Pancreas (tissue), 10 donors: ENCODE results near the gene APOBEC3G. TPM values are rescaled to one million over a fixed set of nuclear protein-coding genes. Genes with fewer than 3 reads are reported as not detected.
A peak's percentile ranks its signal among the peaks of the same experiment; 100 is the strongest.
"Not testable (repeated sequence)": the region's sequence is repeated elsewhere in the genome, so short reads cannot be mapped to it uniquely, and the experiment has no call there.

ENCODE experiments used
- ATAC-seq, 4 donors: fragments of 200-7000 bp; cut with Tn5 transposase; one replicate each; pipeline versions ENCODE4 v1.8.0 to v1.9.1; 2020; ENCODE audit warnings: mild to moderate bottlenecking in 4 of 4, moderate library complexity in 4 of 4
- DNase-seq, 6 donors: peaks; one replicate each; pipeline ENCODE4 v3.0.0-alpha.2; 2020
- FAIRE-seq: peaks from 2 replicates; lab custom pipeline; 2012; peaks lifted over from hg19 to GRCh38; lab: Jason Lieb, UNC
- H3K27ac ChIP-seq, 4 donors: fragments of 200-600 bp; sonication (generic); 1 replicate in 3 of 4; 2 replicates in 1 of 4; pipeline versions ENCODE4 v1.5.0 to v1.8.0; 2020
- H3K27me3 ChIP-seq, 4 donors: fragments of 200-600 bp; one replicate each; pipeline ENCODE4 v1.8.0; 2021
- H3K36me3 ChIP-seq, 3 donors: fragments of 200-600 bp; sonication (generic) in 1 of 3; one replicate each; pipeline versions ENCODE4 v1.5.0 to v1.8.0; 2020 to 2021
- H3K4me1 ChIP-seq, 3 donors: fragments of 200-600 bp; one replicate each; pipeline ENCODE4 v1.8.0; 2021
- H3K4me3 ChIP-seq, 4 donors: fragments of 200-600 bp; sonication (generic) in 2 of 4; one replicate each; pipeline versions ENCODE4 v1.5.0 to v1.8.0; 2020 to 2021
- H3K9me3 ChIP-seq, 4 donors: fragments of 200-600 bp; one replicate each; pipeline ENCODE4 v1.8.0; 2021
- WGBS, 2 donors: extraction: QIAGEN DNeasy Blood & Tissue Kit; methylation state at CpG; one replicate each; pipeline ENCODE4 v1.1.7; 2013; 5-methylcytosine and 5-hydroxymethylcytosine counted together
- intact Hi-C, 3 donors: fragments of 100-400 bp; cut with DNase I; formaldehyde crosslinking; loops; one replicate each; pipeline versions ENCODE4 v1.11.1 to v1.14.2; 2022
- polyA plus RNA-seq, 2 donors: library from polyadenylated mRNA; stranded (reverse); fragments of 200-250 nt; gene quantifications; one replicate each; pipeline ENCODE4 v1.2.3, GENCODE V29; 2013
- total RNA-seq, 6 donors: library from RNA; stranded (reverse); fragmentation: NEBNext Ultra II Directional in 4 of 6; extraction: Animal tissue kit (Norgen Biotek cat#: 25700) in 4 of 6; gene quantifications; one replicate each; pipeline versions ENCODE4 v1.2.1 to v1.2.4, GENCODE V29; 2021 to 2023
- TF ChIP-seq, protein P1 (sequence below), 4 donors: fragments of 200-600 bp; sonication (generic) in 3 of 4; IDR thresholded peaks; one replicate each; pipeline versions ENCODE4 v1.5.0 to v1.8.0; 2021; ENCODE audit warnings: antibody characterized with exemption in 4 of 4
- donor health status: healthy with polysubstance abuse.
- donor health status: DM: no; HTN: no; CAD: no; lungs with moderate emphysema.
- donor health status: DM: no; HTN: no; CAD: no.
- donor health status: control.
- donor health status: control.
- donor health status: Bipolar disorder and iron deficiency.
- donor health status: DM: yes; HTN: yes; CAD: no.
- donor health status: DM: no; HTN: no; CAD: no.
- donor health status: DM: no; HTN: no; CAD: no.
- donor health status: DM: yes; HTN: yes; CAD: no.

Gene APOBEC3G
- total and polyA plus RNA-seq, 8 donors, result 0.94 to 5.3 (median 2.8) TPM

DNA sequence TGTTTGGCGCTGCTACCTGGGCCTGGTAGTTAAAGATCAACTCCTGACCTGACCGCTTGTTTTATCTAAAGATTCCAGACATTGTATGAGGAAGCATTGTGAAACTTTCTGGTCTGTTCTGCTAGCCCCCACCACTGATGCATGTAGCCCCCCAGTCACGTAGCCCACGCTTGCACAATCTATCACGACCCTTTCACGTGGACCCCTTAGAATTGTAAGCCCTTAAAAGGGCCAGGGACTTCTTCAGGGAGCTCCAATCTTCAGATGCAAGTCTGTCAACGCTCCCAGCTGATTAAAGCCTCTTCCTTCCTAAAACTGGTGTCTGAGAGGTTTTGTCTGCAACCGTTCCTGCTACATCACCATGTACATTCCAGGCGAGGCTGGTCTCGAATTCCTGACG is 21.4 kb upstream of the APOBEC3G start:
- FAIRE-seq (no peak), ATAC-seq (no peak), DNase-seq (no peak)
- H3K27ac ChIP-seq, result no peak overlapping the region
- H3K9me3 ChIP-seq, result no peaks in the 10 kb centered on the region
- no peaks in the 10 kb centered on the region for H3K4me1 ChIP-seq
- H3K27me3 ChIP-seq, result no peaks in the 10 kb centered on the region
- TF ChIP-seq, protein P1, sequence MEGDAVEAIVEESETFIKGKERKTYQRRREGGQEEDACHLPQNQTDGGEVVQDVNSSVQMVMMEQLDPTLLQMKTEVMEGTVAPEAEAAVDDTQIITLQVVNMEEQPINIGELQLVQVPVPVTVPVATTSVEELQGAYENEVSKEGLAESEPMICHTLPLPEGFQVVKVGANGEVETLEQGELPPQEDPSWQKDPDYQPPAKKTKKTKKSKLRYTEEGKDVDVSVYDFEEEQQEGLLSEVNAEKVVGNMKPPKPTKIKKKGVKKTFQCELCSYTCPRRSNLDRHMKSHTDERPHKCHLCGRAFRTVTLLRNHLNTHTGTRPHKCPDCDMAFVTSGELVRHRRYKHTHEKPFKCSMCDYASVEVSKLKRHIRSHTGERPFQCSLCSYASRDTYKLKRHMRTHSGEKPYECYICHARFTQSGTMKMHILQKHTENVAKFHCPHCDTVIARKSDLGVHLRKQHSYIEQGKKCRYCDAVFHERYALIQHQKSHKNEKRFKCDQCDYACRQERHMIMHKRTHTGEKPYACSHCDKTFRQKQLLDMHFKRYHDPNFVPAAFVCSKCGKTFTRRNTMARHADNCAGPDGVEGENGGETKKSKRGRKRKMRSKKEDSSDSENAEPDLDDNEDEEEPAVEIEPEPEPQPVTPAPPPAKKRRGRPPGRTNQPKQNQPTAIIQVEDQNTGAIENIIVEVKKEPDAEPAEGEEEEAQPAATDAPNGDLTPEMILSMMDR (IDR thresholded peaks at IDR 0.05), result no peak
- H3K4me3 ChIP-seq, result no peak overlapping the region
- intact Hi-C loops, result no loop called here
- H3K36me3 ChIP-seq, result no peaks in the 10 kb centered on the region
- 73 to 84% methylated on average over 11 of the region's 11 CpGs for WGBS, 2 donors

DNA sequence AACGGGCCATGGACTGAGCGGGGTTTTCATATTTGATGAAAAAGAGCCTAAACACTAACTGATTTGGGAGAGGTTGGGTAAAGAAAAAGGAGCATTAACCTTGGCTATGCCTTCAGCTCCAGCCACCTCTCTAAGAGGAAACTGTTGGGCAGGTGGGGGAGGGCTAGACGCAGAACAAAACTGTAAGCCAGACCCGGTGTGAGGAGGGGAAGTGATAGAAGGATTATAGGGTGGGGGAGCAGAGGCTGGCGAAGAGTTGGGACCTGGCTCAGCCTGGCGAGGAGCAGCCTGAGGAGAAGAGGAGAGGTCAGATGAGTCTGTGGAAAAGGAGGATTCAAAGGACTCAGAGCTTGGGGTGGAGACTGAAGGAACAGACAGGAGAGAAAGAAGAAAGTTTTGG is 15.8 kb upstream of the APOBEC3G start:
- DNase-seq, H3K9me3 ChIP-seq, intact Hi-C loops: not testable (repeated sequence)

DNA sequence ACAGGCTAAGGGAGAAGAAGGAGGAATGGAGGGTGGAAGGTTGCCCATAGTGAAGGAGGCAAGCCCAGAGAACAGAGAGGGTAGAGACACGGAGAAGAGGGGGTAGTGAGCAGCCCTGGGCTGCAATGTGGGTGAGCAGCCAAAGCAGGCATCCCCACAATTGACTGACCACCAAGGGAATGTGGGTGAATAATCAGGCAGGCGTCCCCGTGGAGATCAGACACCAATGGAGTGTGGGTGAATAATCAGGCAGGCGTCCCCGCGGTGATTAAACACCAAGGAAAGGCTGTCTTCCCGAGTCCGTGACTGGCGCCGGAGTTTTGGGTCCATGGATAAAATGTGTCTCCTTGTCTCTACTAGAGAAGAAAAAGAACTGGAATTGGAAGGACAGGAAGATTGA is 15.1 kb upstream of the APOBEC3G start:
- H3K36me3 ChIP-seq, DNase-seq, H3K4me3 ChIP-seq, H3K4me1 ChIP-seq, FAIRE-seq, intact Hi-C loops, ATAC-seq, H3K9me3 ChIP-seq, H3K27ac ChIP-seq, H3K27me3 ChIP-seq: not testable (repeated sequence)
- WGBS, 2 donors, result 62 to 74% methylated on average over 10 of the region's 10 CpGs

More for the DNA sequence above, 15.8 kb upstream of the APOBEC3G start:
- not testable (repeated sequence) for H3K27ac ChIP-seq, H3K4me1 ChIP-seq, ATAC-seq, H3K36me3 ChIP-seq, H3K4me3 ChIP-seq, FAIRE-seq, H3K27me3 ChIP-seq
- 60 to 61% methylated on average over 6 of the region's 6 CpGs for WGBS, 2 donors

DNA sequence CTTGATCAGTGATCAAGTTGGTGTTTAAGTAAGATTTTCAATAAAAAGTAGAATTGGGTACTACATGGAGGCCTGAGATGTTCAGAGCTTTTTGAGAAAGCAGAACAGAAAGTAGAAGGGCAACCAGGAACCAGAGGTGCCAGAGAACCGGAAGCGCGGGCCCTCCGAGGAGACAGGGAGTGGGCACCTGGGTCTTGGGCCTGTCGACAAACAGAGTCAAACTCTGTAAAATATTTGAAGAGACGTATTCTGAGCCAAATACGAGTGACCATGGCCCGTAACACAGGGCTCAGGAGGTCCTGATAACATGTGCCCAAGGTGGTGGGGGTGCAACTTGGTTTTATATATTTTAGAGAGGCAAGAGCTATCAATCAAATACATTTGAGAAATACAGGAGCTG is 13.2 kb upstream of the APOBEC3G start:
- H3K4me1 ChIP-seq, DNase-seq, H3K9me3 ChIP-seq, H3K27me3 ChIP-seq, intact Hi-C loops, FAIRE-seq, H3K4me3 ChIP-seq, H3K36me3 ChIP-seq, H3K27ac ChIP-seq: not testable (repeated sequence)
- peak in 1 of 4 donors; percentile 29 for ATAC-seq
- 90% methylated on average over 6 to 8 of the region's 8 CpGs for WGBS, 2 donors

DNA sequence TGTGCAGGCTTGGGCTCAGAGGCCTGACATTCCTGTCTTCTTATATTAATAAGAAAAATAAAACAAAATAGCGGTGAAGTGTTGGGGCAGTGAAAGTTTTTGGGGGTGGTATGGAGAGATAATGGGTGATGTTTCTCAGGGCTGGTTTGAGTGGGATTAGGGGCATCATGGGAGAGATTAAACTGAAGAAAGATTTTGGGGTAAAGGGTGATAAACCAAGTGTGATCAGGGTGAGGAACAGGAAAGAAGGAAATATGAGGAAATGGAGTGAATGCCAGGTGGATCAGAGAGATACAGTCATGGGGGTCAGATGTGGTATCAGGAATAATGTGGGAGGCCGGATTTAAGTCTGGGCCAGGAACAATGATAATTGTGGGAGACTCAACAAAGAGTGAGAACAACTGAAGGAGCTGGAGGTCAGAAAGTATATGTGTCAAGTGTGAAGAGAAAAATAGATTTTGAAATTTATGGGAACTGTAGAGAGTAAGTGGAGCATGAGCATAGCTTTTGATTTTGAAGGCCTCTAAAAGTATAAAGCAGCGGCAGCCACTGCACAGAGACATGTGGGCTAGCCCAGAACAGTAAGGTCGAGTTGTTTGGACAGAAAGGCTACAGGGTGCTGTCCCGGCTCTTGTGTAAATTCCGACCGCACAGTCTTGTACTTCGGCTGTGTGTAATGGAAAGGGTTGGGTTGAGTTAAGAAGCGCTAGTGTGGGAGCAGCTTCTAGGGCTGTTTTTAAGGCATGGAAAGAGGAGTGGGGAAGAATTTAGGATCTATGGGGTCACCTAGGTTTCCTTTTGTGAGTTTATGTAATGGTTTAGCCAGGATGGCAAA is 10.4 kb upstream of the APOBEC3G start:
- intact Hi-C loops, FAIRE-seq, H3K4me1 ChIP-seq, ATAC-seq, H3K4me3 ChIP-seq, DNase-seq, H3K36me3 ChIP-seq, H3K27ac ChIP-seq, H3K9me3 ChIP-seq, H3K27me3 ChIP-seq: not testable (repeated sequence)
- WGBS, 2 donors, result 84 to 85% methylated on average over 9 of the region's 9 CpGs

DNA sequence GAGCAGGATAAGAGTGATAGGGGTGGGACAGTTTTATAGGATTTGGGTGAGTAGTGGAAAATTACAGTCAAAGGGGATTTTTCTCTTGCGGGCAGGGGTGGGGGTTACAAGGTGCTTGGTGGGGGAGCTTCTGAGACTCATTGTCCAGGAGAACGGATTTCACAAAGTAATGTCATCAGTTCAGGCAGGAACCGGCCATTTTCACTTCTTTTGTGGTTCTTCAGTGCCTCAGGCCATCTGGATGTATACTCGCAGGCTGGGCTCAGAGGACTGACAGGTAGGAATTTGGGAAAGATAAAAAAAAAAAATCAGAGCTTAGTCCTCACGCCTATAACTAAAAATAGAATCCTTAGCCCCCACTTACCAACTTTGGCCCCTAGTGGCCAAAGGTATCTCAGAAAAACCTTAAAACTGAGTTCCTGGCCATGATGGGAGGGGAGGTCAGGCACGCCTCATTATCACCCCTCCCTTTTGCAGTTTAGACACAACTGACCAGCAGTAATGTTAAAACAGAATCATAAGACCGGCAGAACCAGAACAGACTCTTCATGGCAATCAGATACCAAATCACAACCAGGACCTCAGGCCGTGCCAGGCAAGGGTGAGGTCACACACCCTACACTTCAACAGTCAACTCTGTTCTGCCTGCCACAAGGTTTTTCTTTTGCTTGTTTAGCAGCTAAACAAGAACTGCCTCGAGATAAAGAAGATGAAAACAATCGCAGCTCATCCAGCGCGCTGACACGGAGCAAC is 8.9 kb upstream of the APOBEC3G start:
- no peak overlapping the region for H3K4me3 ChIP-seq
- FAIRE-seq (no peak), ATAC-seq (no peak), DNase-seq (no peak)
- no peak overlapping the region for H3K27ac ChIP-seq
- H3K9me3 ChIP-seq, result no peaks in the 10 kb centered on the region
- intact Hi-C loops, result no loop called here
- 62 to 66% methylated on average over 12 to 13 of the region's 13 CpGs for WGBS, 2 donors
- TF ChIP-seq, protein P1 (IDR thresholded peaks at IDR 0.05), result no peak
- H3K27me3 ChIP-seq, result no peaks in the 10 kb centered on the region
- H3K36me3 ChIP-seq, result no peaks in the 10 kb centered on the region
- H3K4me1 ChIP-seq, result no peaks in the 10 kb centered on the region
